ENCODE measurements around the gene PEX11B. TPM values are rescaled to one million over a fixed set of nuclear protein-coding genes. Genes with fewer than 3 reads are reported as not detected.
"Not testable (repeated sequence)": the region's sequence is repeated elsewhere in the genome, so short reads cannot be mapped to it uniquely, and the experiment has no call there.

The PEX11B gene
- total RNA-seq, 2 donors from 2014 or later, result 33.8 to 37.1 TPM

GRCh38 chr1:145922266-145922665, 3.7 kb upstream of the PEX11B start:
- ATAC-seq (no peak), DNase-seq (no peak)
- intact Hi-C loops (cut with DNase I, micrococcal nuclease), result no loop called here

GRCh38 chr1:145920297-145920696, 1.8 kb upstream of the PEX11B start:
- DNase-seq; intact Hi-C loops (cut with DNase I, micrococcal nuclease); ATAC-seq: not testable (repeated sequence)

GRCh38 chr1:145918992-145919939, 749 bp upstream of the PEX11B start:
- DNase-seq (peak; percentile 75 to 78), ATAC-seq (peak; percentile 89)
- intact Hi-C loops (cut with DNase I, micrococcal nuclease), result loop anchor here in 1 of 2 donors (10.0 kb wide), 1 partner anchor 46 kb away; the partner anchor contains the start of genes ANKRD34A and POLR3GL

GRCh38 chr1:145917595-145917994, 922 bp downstream of the PEX11B start:
- DNase-seq (no peak), ATAC-seq (no peak)
- intact Hi-C loops (cut with DNase I, micrococcal nuclease), result loop anchor here in 1 of 2 donors (10.0 kb wide), 1 partner anchor 47 kb away; the partner anchor contains the start of genes ANKRD34A and POLR3GL

- ATAC-seq (no peak), DNase-seq (no peak)
- intact Hi-C loops (cut with DNase I, micrococcal nuclease), result loop anchor here in 1 of 2 donors (10.0 kb wide), 1 partner anchor 48 kb away; the partner anchor contains the start of genes ANKRD34A and POLR3GL
These were observed 1.8 kb downstream of the PEX11B start for GRCh38 chr1:145916745-145917144.

GRCh38 chr1:145912128-145912641, 6.3 kb downstream of the PEX11B start:
- DNase-seq, result no peak
- ATAC-seq, result no peak
- intact Hi-C loops (cut with DNase I, micrococcal nuclease), result loop anchor here in 1 of 2 donors (10.0 kb wide), 1 partner anchor 53 kb away; the partner anchor contains the start of genes ANKRD34A and POLR3GL

GRCh38 chr1:145908653-145909052, 9.9 kb downstream of the PEX11B start:
- ATAC-seq (no peak), DNase-seq (no peak)
- intact Hi-C loops (cut with DNase I, micrococcal nuclease), result no loop called here

GRCh38 chr1:145906954-145907753, 11.4 kb downstream of the PEX11B start:
- no peak for DNase-seq
- intact Hi-C loops (cut with DNase I, micrococcal nuclease), result no loop called here
- ATAC-seq, result no peak

GRCh38 chr1:145901312-145902021, 17.1 kb downstream of the PEX11B start:
- ATAC-seq, result no peak
- intact Hi-C loops (cut with DNase I, micrococcal nuclease), result no loop called here
- no peak for DNase-seq

GRCh38 chr1:145898756-145899155, 19.8 kb downstream of the PEX11B start:
- no peak for ATAC-seq
- intact Hi-C loops (cut with DNase I, micrococcal nuclease), result no loop called here
- DNase-seq, result no peak

- intact Hi-C loops (cut with DNase I, micrococcal nuclease), result no loop called here
- ATAC-seq, result no peak
- DNase-seq, result no peak
These were observed 20.5 kb downstream of the PEX11B start for GRCh38 chr1:145897969-145898368.

- no peak for ATAC-seq
- intact Hi-C loops (cut with DNase I, micrococcal nuclease), result no loop called here
- no peak for DNase-seq
These were observed 23.0 kb downstream of the PEX11B start for GRCh38 chr1:145895471-145895870.

GRCh38 chr1:145893306-145894055, 25.0 kb downstream of the PEX11B start:
- intact Hi-C loops (cut with DNase I, micrococcal nuclease), result loop anchor here in 1 of 2 donors (5.0 kb wide), 1 partner anchor 124 kb away; no protein-coding TSS in a partner anchor
- ATAC-seq, result no peak
- no peak for DNase-seq

GRCh38 chr1:145892486-145893087, 25.9 kb downstream of the PEX11B start:
- DNase-seq (no peak), ATAC-seq (no peak)
- intact Hi-C loops (cut with DNase I, micrococcal nuclease), result loop anchor here in 1 of 2 donors (5.0 kb wide), 1 partner anchor 125 kb away; no protein-coding TSS in a partner anchor

- ATAC-seq, result peak; percentile 93
- DNase-seq, result peak; percentile 93 to 96
- intact Hi-C loops (cut with DNase I, micrococcal nuclease), result loop anchor here in 1 of 2 donors (5.0 kb wide), 1 partner anchor 125 kb away; no protein-coding TSS in a partner anchor
These were observed 26.7 kb downstream of the PEX11B start for GRCh38 chr1:145891587-145892485.

- DNase-seq, result no peak
- intact Hi-C loops (cut with DNase I, micrococcal nuclease), result loop anchor here in 1 of 2 donors (5.0 kb wide), 1 partner anchor 126 kb away; no protein-coding TSS in a partner anchor
- ATAC-seq, result peak; percentile 34
These were observed 27.4 kb downstream of the PEX11B start for GRCh38 chr1:145891143-145891542.

Data from left colon (tissue), 2 donors.